ENCODE data around the gene IL6ST.

Gene IL6ST

DNA sequence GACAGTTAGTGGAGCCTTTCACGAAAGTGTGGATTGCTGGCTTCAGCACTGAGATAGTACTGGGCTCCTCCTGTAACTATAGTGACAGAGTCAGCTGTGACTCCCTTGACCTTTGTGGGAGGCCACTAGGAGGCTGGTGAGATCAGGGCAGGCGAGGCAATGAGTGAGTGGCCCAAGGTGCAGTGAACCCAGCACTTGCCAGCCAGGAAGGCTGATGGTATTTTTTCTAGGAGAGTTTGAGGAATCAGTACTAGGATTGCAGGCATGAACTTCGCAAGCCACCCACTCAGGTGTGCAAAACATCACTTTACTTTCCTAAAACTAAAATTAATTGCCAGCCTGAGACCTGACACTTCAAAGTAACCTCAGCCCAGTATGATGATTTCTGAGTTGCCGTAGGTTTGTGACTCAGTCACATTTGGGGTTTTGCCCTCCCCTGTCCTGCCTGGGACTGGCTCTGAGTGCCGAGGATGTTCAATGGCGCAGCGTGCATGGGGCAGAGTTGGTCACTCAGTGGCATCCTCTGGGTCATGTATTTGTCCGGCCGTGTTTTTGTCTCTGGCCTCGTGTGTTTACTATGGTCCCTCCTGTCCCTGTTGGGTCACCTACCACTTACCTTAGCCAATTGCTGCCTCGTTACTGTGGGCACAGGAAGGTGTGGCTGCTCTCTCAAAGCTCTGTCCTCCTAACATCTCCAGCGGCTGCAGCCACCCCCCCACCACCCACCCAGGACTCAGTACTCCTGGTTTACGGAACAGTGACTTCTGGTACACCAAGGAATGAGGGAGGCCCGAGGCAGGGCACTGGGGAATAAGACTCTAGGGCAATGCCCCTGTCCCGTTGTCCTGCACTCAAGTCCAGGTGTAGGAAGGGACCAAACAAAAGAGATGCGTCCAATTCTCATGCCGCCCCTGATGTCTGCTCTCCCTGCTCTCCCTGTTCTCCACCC is 76.4 kb downstream of the IL6ST start:
- no peak for DNase-seq (ENCODE audit: low spot score)

DNA sequence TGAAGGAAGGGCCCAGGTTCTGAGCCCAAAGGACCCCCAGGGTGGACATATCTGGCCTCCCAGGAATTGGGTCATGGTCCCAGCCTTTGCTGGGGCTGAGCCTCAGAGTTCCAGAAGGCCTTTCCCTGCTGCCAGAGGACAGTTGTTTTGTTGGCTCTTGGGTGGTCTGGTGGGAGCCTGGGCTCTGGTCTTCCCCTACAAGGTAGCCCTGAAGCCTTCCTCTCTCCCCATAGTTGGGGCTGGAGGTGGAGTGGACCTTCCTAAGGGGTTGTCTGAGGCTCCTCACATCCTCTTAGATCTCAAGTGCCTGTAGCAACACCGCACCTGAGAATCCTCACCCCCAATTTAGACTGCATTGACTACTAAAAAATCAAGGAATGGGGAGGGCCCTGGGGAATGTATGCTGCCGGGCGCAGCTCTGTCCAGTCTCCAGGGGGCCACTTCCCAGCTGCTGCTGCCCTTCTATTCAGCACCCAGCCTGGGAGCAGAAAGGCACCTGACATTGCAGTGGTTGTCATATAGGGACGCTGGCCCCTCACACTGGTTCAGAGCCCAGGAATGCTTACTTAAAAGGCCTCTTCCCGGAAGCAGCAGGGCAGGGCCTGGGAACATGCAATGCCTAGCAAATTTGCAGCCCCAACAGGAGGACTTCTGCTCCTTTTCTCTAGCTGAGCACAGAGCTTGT is 77.2 kb downstream of the IL6ST start:
- no peak for DNase-seq (ENCODE audit: low spot score)

DNA sequence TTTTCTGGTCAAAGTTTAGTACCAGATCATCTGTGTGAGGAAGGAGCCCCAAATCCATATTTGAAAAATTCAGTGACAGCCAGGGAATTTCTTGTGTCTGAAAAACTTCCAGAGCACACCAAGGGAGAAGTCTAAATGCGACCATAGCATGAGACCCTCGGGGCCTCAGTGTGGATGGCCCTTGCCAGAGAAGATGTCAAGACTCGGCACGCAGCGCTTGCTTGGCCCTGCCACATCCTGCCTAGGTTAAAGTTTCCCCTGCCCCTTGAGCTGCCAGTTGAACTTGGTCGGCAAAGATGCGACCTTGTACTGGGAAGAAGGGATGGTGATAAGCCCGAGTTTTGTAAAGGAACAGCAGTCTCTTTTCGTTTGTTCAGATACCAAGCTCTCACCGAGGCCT is 77.8 kb downstream of the IL6ST start:
- no peak for DNase-seq (ENCODE audit: low spot score)

DNA sequence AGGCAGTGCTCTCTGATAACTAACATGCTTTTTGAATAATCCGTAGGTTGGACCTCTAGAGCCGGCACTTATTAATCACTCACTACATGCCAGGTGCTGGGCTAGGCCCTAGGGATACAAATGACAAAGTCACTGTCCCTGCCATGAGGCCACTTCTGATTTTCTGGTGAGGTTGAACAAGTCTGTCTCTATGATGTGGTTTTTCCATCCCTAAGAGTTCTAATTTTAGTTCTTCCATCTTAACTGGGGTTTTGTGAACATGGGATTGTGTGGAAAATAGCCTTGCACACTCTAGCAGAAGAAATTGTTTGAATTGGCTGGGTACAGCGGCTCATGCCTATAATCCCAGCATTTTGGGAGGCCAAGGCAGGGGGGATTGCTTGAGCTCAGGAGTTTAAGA is 79.0 kb downstream of the IL6ST start:
- DNase-seq (ENCODE audit: low spot score) = no peak

DNA sequence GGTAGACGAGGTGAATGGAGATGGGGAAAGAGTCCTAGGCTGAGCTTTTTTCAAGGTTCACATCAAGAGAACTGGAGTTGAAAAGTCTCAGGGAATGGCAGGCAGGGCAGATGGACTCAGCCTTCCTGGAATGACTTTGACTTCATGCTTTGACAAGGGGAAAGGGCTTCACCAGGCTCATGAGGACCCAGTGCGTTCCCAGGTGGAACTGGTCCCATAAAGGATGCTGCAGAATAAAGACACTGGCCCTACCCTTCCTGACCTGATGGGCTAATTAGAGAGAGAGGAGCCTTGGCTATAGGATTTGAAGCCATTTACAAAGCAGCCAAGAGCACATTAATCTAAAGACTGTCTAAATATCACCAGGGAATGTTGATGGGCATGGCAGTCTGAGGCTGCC is 79.8 kb downstream of the IL6ST start:
- DNase-seq (ENCODE audit: low spot score) = no peak

DNA sequence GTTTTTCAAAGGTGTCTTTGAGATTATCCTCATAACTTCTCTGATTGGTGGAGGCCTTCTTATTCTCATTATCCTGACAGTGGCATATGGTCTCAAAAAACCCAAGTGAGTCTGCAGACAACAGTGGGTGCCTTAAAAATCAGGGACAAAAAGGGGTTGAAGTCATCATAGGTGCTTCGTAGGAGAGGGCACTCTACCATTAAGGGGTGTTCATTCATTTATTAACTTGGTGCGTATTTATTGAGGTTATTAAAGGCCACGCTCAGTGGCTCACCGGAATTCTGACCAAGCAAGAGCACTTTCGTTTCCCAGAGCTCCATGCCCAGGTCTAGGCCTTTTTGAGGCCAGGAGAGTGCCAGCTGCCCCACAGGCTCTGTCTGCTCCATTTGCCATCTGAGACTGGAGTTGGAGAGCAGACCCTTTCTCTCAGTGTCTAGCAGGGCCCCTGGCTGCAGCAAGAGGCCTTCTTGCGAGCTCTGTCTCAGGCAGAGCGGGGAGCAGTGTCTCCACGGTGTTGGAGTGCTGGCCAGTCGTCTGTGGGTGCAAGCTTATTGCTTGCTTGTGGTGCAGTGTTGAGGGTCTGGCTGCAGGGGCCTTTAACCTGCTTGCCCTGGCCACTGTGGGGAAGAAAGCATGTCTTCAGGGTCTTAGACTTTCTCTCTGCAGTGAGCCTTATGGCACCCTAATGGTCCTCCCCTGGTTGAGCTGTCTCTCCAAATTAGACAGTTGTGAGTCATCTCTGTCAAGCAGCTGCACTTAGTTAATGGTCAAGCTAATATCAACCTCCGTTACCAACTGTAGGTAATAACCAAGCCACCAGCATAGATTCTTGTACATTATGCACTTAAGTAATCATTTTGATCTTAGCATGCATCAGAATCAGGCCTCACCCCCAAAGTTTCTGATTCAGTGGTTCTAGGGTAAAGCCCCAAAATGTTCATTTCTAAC is 81.0 kb downstream of the IL6ST start:
- DNase-seq (ENCODE audit: low spot score) = no peak

DNA sequence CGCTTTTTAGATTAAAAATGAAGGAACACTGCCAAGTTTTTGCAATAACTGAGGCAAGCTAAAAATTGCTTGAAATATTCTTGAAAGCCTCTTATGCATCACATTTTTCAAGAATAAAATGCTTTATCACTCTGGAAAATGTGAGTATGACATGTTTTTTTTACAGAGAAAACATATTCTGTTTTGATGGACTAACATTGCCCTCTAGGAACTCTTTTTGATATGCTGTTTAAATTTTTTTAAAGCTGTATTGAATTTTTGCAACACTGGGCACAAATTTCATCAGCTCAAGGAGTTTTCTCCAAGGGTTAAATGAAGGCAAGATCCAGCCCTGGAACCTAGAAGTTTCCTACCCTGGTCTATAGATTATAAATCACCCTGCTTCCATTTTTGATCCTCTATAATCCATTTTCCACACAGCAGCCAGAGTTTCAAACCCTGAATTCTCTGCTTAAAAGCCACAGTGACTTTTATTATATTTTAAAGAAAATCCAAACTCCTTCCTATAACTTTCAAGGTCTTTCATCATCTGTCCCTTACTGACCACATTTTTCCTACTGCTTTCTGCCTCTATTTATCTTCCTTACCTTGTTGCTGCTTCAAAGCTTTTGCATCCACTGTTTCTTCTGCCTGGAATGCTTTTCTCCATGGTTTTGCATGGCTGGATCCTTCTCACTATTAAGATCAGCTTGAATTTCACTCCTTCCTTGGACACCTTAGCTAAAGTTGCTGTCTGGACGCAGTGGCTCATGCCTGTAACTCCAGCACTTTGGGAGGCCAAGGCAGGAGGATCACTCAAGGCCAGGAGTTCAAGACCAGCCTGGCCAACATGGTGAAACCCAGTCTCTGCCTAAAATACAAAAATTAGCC is 82.7 kb downstream of the IL6ST start:
- no peak for DNase-seq (ENCODE audit: low spot score)

DNA sequence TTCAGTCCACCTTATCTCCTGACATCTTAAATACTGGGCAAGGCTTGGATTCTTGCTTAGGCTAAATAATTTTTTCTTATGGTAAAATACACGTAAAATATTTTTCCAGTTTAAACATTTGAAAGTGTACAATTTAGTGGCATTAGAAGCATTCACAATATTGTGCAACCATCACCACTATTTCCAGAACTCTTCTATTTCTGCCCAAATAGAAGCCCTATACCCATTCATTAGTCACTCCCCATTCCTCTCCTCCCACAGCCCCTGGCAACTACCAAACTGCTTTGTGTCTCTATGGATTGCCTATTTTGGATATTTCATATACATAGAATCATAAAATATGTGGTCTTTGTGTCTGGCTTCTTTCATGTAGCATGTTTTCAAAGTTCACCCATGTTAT is 86.0 kb downstream of the IL6ST start:
- DNase-seq (ENCODE audit: low spot score) = no peak

DNA sequence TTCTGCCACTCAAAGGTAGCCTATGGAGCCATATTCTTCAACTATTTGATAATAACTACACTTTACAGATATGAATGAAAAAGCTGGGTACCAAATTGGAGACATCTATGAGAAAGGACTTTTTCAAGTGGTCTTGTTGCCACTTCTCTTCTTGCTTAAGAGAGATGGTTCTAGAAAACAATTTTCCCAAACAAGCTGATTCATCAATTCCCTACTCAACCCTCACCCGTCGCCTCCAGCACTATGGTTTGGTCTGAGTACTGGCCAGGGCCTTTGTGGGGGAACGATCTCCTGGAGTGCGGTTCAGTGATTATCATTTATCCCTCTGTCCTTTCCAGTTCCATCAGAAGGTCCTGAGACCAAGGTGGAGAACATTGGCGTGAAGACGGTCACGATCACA is 86.8 kb downstream of the IL6ST start:
- no peak for DNase-seq (ENCODE audit: low spot score)

DNA sequence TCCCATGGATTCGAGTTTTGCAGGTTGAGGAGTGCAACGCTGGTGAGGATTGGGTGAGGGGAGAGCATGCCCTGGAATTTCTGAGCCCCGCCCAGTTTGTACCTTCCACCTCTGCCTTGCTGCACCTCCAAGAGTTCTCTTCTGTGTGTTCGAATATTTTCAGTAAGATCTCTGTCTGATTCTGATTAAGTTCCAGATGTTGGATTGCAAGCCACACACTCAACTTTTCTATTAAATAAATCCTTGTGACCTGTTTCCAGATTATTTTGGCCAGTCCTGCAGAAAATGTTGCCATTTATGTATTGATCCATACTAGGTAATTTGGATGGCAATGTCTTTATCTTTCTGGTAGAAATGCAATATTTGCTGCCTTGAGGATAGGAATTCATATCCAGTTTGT is 89.5 kb downstream of the IL6ST start:
- no peak for DNase-seq (ENCODE audit: low spot score)

DNA sequence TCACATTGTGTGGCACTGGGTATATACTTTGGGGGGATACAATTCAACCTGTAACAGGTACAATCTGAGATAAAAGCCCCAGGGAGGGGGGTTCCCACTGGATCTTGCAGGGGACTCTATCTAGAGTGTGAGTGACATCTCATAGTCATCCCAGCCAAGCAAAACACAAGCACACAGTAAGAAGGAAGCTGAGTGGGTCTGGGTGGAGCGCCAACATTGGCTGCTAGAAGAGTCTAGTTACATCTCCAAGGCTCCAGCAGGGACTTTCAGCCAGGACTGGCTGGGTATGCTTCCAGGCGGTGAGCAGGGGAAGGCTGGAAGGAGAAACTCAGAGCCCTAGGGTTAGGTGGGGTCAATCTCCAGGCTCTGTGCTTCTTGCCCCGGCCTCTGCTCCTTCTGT is 90.6 kb downstream of the IL6ST start:
- no peak for DNase-seq (ENCODE audit: low spot score)

DNA sequence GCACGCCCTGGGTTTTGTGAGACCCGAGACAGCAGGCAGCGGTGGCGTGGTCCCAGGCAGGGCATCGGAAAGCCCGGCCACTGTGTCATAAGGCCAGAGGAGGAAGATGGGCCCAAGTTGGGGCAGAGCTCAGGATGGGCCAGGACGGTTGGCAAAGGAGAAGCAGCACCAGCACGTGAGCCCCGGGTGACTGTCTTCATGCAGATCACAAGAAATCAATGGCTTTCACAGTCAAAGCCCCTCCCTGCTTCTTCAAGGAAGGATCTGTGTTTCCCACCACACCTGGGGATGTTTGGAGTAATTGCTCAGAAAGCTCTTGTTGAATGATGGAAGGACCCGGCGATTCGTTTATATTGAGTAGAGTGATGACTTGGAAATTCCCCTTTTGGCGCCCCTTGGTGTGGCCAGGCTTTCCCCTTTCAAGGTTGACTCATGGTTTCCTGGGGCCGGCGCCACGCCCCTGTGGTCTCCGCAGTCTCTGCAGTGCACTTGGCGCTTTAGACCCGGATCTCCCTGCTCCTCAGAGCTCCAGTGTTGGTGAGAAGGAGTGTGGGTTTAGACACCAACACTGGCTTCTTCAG is 91.6 kb downstream of the IL6ST start:
- DNase-seq (ENCODE audit: low spot score) = no peak

DNA sequence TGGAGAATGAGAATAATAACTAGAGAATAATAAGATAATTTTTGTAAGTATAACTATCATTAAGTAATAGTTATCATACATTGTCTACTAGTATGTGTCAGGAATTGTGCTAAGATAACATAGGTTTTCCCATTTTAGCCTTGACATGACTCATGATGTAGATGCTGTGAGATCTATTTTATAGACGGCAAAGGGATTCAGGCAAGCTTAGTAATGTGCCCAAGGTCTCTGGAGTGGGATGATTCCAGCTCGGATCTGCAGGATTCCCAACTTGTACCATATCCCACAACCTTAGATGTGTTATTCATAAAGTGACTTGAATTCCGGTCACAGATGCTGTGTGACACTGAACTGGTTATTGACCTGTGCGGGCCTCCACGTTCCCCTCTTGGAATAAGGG is 92.1 kb downstream of the IL6ST start:
- DNase-seq (ENCODE audit: low spot score) = no peak

DNA sequence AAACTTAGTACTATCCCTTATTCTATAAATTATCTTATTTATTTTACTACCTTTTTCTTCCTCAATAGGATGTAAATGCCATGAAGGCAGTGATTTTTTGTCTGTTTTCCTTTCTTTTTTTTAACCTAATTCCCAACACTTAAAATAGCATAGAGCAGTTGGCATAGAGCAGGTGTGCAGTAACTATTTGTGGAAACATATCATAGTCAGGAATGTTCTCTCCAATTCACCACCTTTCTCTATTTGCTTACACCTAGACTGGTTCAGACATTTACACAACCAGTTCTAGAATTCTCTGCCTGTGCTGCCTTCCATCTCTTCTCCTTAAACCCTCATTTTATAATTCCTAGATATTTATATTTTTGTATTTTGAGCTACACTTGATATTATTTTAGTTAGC is 94.0 kb downstream of the IL6ST start:
- no peak for DNase-seq (ENCODE audit: low spot score)

DNA sequence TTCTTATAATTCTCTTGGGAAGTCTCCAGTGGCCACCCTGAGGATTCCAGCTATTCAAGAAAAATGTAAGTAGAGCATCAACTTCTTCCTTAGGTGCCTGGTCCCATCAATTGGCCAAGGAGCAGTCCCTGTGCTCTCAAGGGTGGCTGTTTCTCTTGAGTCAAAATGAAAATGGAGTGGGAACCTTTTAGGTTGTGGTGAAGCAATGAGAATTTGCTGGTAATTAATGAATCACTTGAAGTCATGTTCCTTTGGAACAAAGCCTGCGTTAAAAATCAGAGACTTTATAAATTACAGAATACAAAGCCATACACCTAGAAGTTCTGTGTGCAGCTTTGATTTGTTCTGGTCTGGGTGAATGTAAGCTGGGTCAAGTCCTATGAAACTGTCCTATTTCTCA is 94.7 kb downstream of the IL6ST start:
- DNase-seq (ENCODE audit: low spot score) = no peak

DNA sequence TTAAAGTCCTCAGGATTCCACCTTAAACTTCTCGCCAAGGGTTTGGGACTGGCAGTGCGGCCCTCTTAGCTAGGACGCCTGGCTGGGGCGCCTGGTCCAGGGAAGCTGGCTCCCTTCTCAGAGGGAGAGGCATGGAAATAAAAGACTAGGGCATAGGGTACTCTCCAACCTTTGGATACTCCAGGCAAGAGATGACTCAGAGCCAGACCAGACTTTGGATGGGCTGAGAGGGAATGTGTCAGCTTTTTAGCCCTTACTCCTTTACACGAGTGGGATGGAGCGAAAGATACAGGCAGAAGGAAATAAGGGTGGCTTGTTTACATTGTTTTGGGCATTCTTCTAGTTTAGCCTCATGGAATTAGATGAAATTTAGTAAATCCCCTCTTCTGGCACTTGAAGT is 95.4 kb downstream of the IL6ST start:
- no peak for DNase-seq (ENCODE audit: low spot score)

DNA sequence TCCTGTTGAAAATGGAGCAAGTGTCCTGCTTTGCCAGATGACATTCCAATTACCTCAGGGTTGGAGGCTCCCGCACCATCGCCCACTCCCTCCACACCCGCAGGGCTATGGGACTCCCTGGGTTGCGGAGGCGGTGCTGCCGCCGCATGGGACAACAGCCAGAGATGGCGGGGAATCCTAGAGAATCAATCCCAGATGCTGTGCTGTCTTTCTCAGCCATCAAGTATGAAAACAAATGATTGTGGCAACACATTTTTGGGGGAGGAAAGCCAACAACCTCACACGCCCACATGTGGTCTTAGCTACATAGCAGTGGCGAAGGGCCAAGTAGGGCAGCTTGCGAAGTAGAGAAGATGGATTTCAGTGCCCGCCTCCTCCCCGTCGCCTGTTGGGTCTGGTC is 96.9 kb downstream of the IL6ST start:
- DNase-seq (ENCODE audit: low spot score) = no peak

DNA sequence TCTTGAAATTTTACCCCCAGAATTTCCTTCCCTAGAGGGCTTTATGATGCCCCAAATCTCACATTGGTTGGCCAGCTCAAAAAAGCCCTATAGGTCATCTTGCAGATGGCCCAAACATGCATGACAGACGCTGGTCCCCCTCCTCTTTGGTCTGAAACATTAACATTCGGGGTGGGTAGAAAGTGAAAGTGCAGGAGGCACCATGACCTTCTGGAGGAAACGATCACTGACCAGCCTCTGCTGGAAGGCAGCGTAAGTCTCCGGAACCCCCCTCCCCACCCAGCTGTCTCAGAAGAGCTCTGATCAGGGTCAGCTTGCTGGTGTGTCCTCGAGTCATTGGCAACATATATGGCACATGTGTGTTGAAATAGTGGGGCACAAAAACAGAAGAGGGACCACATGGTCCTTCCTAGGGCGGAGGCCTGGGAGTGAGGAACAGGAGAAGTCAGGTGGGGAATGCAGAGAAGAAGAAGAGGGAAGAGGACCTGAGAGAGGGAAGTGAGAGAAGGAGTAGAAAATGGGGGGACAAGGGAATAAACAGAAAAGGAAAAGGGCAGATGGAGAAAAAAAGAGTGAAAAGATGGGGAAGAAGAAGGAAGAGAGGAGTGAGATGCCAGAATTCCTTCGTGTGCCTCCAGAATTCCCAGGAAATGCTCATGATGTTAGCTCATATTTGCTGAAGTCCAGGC is 97.4 kb downstream of the IL6ST start:
- no peak for DNase-seq (ENCODE audit: low spot score)

DNA sequence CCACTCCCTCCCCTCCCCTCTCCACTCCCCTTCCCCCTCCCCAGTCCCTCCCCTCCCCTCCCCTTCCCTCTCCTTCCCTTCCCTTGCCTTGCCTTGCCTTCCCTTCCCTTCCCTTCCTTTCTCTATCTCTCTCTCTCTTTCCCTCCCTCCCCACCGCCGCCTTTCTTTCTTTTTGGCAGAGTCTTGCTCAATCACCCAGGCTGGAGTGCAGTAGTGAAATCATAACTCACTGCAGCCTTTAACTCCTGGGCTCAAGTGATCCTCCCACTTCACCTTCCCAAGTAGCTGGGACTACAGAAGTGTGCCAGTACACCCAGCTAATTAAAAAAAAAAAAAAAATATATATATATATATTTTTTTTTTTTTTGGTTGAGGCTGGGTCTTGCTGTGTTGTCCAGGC is 98.1 kb downstream of the IL6ST start:
- no peak for DNase-seq (ENCODE audit: low spot score)

DNA sequence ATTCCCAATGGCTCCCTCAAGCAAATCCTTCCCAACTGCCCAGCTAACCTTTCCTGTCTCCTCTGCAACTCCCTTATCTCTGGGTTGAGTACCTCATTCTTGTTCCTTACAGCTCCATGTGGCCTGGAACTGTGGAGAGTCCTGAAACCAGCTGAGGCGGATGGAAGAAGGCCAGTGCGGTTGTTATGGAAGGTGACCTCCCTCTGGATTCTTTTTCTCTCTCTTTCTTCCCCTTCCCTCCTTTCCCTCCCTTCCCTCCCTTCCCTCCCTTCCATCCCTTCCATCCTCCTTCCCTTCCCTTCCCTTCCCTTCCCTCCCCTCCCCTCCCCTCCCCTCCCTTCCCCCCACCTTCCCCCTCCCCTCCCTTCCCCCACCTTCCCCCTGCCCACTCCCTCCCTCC is 98.5 kb downstream of the IL6ST start:
- no peak for DNase-seq (ENCODE audit: low spot score)

DNA sequence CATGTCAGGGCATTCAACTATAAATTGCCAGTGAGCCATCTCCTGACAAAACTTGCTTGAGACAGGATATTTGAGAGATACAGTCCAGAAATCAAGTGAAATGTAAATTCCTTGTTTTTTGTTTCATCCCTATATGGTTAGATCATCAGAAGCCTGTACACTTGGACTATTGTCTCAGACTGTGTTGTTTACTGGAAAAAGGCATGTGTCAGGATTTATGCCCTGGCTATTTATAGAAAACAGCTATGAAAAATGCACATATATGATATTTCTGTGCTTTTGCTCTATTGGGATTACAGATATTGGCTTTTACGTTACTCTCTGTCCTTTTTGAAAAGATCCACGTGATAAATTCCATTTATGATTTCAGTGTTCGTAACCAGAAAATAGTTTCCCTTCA is 99.4 kb downstream of the IL6ST start:
- no peak for DNase-seq (ENCODE audit: low spot score)
